ENCODE data around the gene DHRS3. TPM values are rescaled to one million over a fixed set of nuclear protein-coding genes. Genes with fewer than 3 reads are reported as not detected.

DHRS3 gene
- total and polyA plus RNA-seq, 10 of the 15 experiments (the other 5 are each of a cell fraction or from before 2014, with no cell fraction given): 0.23 to 29.7 (median 1.2) TPM

DNA sequence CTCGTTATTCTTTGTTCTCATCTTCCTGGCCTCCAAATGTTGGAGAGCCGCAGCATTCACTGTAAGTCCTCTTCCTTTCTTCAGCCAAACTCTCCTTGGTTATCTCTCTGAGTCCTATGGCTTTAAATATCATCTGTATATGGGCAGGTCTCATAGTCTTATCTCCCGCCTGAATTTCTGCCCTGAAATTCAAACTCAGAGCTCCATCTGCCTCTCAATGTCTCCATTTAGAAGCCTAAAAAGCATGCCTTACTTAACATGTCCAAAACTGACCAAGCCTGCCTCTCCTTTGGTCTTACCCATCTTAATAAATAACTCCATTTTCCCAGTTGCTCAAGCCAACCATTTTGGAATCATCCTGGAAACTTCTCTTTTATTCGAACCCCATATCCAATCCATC is 80.7 kb downstream of the DHRS3 start:
- no peak for ATAC-seq
- intact Hi-C loops (cut with micrococcal nuclease; ENCODE audit: unreplicated experiment) (no loop called here), in situ Hi-C loops (cut with MboI) (loop anchor here (25.0 kb wide), 1 partner anchor 700 kb away; the partner anchor contains the start of gene PRAMEF18)
- Histone ChIP-seq H3K9me3 (replicated peaks; ENCODE audit: control insufficient read depth, insufficient read depth, low read length) (no peaks in the 10 kb centered on the region; the same call in 2 of the 3 replicates), H3K36me3 (ENCODE audit: control insufficient read depth in 2 of 2, insufficient read depth in 2 of 2, low read length in 1 of 2) (no peaks in the 10 kb centered on the region), H4K20me1 (ENCODE audit: control insufficient read depth, insufficient read depth) (no peaks in the 10 kb centered on the region), H3K27me3 (replicated peaks in 1 of 2; ENCODE audit: control insufficient read depth in 2 of 2, insufficient read depth in 2 of 2, low read length in 1 of 2) (no peaks in the 10 kb centered on the region; a peak in 2 of 4 replicates), H3K4me3 (no peak overlapping the region), H3K4me1 (ENCODE audit: control insufficient read depth, insufficient read depth, low read length) (no peaks in the 10 kb centered on the region), H3K27ac (ENCODE audit: control insufficient read depth, insufficient read depth) (no peak overlapping the region), H3K4me2 (ENCODE audit: control insufficient read depth, insufficient read depth) (no peak overlapping the region), H3K9ac (ENCODE audit: control insufficient read depth, insufficient read depth, low read length) (no peak overlapping the region), H2AFZ (ENCODE audit: control insufficient read depth, low read depth, low read length) (no peak overlapping the region), H3K79me2 (ENCODE audit: control insufficient read depth, insufficient read depth, low read length) (no peaks in the 10 kb centered on the region)
- CTCF ChIA-PET: interaction anchor here (1.5 kb wide), 1 partner anchor 19 kb away, joined by 3 read pairs; no protein-coding TSS in a partner anchor
- FAIRE-seq: no peak
- POLR2A ChIA-PET: no interaction called here
- RAD21 ChIA-PET (ENCODE audit: unreplicated experiment): no interaction called here
- 44% methylated on average over 4 of the region's 4 CpGs for WGBS (ENCODE audit: insufficient coverage, insufficient replicate concordance, low lambda C conversion rate, missing lambda C conversion rate)
- DNase-seq (ENCODE audit: low read depth, low spot score): no peak
- no TSS peak for BruUV-seq (replicated peaks)
- TF ChIP-seq IKZF2 (IDR thresholded peaks at IDR 0.05) (no peak), BRCA1 (IDR thresholded peaks at IDR 0.05; ENCODE audit: low read depth, low read length) (no peak), PML (IDR thresholded peaks at IDR 0.05; ENCODE audit: low read length) (no peak), TARDBP (IDR thresholded peaks at IDR 0.05; ENCODE audit: borderline replicate concordance) (no peak)
- TF ChIP-seq, protein P1, sequence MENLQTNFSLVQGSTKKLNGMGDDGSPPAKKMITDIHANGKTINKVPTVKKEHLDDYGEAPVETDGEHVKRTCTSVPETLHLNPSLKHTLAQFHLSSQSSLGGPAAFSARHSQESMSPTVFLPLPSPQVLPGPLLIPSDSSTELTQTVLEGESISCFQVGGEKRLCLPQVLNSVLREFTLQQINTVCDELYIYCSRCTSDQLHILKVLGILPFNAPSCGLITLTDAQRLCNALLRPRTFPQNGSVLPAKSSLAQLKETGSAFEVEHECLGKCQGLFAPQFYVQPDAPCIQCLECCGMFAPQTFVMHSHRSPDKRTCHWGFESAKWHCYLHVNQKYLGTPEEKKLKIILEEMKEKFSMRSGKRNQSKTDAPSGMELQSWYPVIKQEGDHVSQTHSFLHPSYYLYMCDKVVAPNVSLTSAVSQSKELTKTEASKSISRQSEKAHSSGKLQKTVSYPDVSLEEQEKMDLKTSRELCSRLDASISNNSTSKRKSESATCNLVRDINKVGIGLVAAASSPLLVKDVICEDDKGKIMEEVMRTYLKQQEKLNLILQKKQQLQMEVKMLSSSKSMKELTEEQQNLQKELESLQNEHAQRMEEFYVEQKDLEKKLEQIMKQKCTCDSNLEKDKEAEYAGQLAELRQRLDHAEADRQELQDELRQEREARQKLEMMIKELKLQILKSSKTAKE (IDR thresholded peaks at IDR 0.05; ENCODE audit: low read depth, poor library complexity, severe bottlenecking): no peak
- TF ChIP-seq, protein P2, sequence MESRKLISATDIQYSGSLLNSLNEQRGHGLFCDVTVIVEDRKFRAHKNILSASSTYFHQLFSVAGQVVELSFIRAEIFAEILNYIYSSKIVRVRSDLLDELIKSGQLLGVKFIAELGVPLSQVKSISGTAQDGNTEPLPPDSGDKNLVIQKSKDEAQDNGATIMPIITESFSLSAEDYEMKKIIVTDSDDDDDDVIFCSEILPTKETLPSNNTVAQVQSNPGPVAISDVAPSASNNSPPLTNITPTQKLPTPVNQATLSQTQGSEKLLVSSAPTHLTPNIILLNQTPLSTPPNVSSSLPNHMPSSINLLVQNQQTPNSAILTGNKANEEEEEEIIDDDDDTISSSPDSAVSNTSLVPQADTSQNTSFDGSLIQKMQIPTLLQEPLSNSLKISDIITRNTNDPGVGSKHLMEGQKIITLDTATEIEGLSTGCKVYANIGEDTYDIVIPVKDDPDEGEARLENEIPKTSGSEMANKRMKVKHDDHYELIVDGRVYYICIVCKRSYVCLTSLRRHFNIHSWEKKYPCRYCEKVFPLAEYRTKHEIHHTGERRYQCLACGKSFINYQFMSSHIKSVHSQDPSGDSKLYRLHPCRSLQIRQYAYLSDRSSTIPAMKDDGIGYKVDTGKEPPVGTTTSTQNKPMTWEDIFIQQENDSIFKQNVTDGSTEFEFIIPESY (IDR thresholded peaks at IDR 0.05): no peak
- SMC1A ChIA-PET (ENCODE audit: uncharacterized antibody, unreplicated experiment): no interaction called here
